T-helper 1 cell treated with Interleukin-12 subunit alpha and Interleukin-12 subunit beta and Interleukin-4 antibody, amounts not matched to agents 30 μg/mL and 1 μg/mL, for 36 hours (primary cell): ENCODE measurements around the gene IGF2BP3.
"Not testable (repeated sequence)": the region's sequence is repeated elsewhere in the genome, so short reads cannot be mapped to it uniquely, and the experiment has no call there.

Experiments
- H3K27ac Mint-ChIP-seq: one replicate; pipeline ENCODE4 v1.8.0; 2021; ENCODE audit warnings: mild to moderate bottlenecking, mixed read lengths
- H3K27me3 Mint-ChIP-seq: one replicate; pipeline ENCODE4 v1.8.0; 2021; ENCODE audit warnings: low read depth, mixed read lengths
- H3K36me3 Mint-ChIP-seq: one replicate; pipeline ENCODE4 v1.8.0; 2021; ENCODE audit warnings: low read depth, mixed read lengths
- H3K4me1 Mint-ChIP-seq: one replicate; pipeline ENCODE4 v1.8.0; 2021; ENCODE audit warnings: low read depth, mixed read lengths
- H3K4me3 Mint-ChIP-seq: one replicate; pipeline ENCODE4 v1.8.0; 2021; ENCODE audit warnings: mild to moderate bottlenecking, moderate library complexity, mixed read lengths
- H3K9me3 Mint-ChIP-seq: one replicate; pipeline ENCODE4 v1.8.0; 2021; ENCODE audit warnings: mixed read lengths

IGF2BP3 gene

GRCh38 chr7:23470330-23471105 is at the start of gene IGF2BP3:
Gene IGF2BP3, minus strand, starts transcription at chr7:23470491. Its CDS starts 381 bp downstream, at chr7:23470110.
- H3K4me3 Mint-ChIP-seq = peak within 1 kb of the TSS; percentile 92
- peak within 1 kb of the TSS; percentile 86 for H3K27ac Mint-ChIP-seq
- no peaks in the 10 kb centered on the region for H3K9me3 Mint-ChIP-seq
- H3K27me3 Mint-ChIP-seq = peaks cover 72% of the 10 kb centered on the region
- peaks cover 39% of the 10 kb centered on the region for H3K4me1 Mint-ChIP-seq
- H3K36me3 Mint-ChIP-seq = peaks cover 5% of the 10 kb centered on the region

DNA sequence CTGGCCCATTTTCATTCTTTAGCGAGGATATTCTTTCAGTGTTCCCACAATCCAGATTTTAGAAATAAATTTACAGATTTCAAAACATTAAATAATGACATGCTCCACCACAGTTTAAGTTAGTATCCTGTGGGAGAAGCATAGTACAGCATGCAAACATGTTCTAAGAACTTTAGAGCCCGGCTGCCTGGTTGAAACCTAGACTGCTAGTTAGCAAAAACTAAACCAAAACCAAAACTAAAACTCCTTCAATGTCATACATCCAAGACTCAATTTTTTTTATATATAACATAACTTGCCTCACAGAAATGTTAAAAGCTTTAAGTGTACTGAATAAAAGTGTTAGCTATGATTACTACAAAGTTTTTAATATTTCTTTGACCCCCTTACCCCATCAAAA is 44.5 kb upstream of the IGF2BP3 start:
- Mint-ChIP-seq H3K27ac (peak overlapping the region; percentile 83), H3K4me1 (peaks cover 13% of the 10 kb centered on the region), H3K36me3 (peaks cover 60% of the 10 kb centered on the region), H3K9me3 (peaks cover 5% of the 10 kb centered on the region), H3K27me3 (no peaks in the 10 kb centered on the region), H3K4me3 (no peak overlapping the region)

DNA sequence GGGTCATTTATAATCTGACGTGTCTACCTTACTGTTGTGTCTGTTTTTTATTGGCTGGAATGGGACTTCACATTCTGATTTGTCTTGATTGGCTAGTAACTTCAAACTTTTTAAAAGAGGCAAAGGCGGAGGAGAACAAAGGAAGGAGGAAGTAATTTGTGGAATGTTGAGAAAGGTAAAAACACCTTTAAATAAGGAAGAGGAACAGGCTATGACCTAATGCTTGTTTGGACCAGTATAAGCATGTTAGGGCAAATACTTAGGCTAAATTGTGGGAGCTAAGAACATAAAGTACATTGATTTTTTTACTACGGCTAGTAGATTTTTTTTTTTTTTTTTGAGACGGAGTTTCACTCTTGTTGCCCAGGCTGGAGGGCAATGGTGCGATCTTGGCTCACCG is 43.5 kb upstream of the IGF2BP3 start:
- not testable (repeated sequence) for H3K9me3 Mint-ChIP-seq, H3K4me3 Mint-ChIP-seq, H3K27ac Mint-ChIP-seq, H3K27me3 Mint-ChIP-seq
- H3K4me1 Mint-ChIP-seq = peaks cover 17% of the 10 kb centered on the region
- peaks cover 59% of the 10 kb centered on the region for H3K36me3 Mint-ChIP-seq

DNA sequence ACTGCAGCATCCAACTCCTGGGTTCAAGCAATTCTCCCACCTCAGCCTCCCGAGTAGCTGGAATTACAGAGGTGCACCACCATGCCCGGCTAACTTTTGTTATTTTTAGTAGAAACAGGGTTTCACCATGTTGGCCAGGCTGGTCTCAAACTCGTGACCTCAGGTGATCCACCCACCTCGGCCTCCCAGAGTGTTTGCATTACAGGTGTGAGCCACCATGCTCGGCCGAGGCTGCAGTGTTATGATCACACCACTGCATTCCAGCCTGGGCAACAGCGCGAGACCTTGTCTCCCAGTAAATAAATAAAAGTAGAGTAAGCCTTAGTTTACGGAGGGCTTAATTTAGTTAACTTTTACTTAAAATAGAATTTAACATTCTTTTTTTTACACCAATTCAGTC is 23.7 kb upstream of the IGF2BP3 start:
- H3K27ac Mint-ChIP-seq = no peak overlapping the region
- no peaks in the 10 kb centered on the region for H3K27me3 Mint-ChIP-seq
- H3K36me3 Mint-ChIP-seq = peaks cover 6% of the 10 kb centered on the region
- H3K4me3 Mint-ChIP-seq = no peak overlapping the region
- H3K9me3 Mint-ChIP-seq = no peaks in the 10 kb centered on the region
- H3K4me1 Mint-ChIP-seq = peaks cover 2% of the 10 kb centered on the region

DNA sequence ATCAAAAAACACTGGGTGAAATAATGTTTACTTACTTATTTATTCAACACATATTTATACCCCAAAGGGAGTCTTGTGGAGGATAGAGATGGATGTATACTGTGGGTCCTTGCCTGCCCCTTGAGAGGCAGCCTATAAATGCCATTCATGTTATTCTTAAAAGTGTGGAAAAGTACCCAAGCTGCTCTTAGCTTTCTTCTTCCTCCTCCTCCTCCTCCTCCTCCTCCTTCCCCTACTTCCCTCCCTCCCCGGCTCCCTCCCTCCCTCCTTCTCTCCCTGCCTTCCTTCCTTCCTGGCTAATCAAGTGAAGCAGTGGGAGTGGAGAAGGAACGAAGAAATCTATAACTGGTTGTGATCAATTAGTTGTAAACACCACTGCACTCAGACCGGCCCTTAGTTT is 21.2 kb upstream of the IGF2BP3 start:
- H3K27ac Mint-ChIP-seq = peak overlapping the region; percentile 15
- H3K36me3 Mint-ChIP-seq = no peaks in the 10 kb centered on the region
- H3K4me1 Mint-ChIP-seq = peaks cover 2% of the 10 kb centered on the region
- no peaks in the 10 kb centered on the region for H3K27me3 Mint-ChIP-seq
- H3K9me3 Mint-ChIP-seq = no peaks in the 10 kb centered on the region
- H3K4me3 Mint-ChIP-seq = no peak overlapping the region

GRCh38 chr7:23490357-23491135 is 20.3 kb upstream of the IGF2BP3 start:
- no peaks in the 10 kb centered on the region for H3K9me3 Mint-ChIP-seq
- H3K27me3 Mint-ChIP-seq = no peaks in the 10 kb centered on the region
- peak overlapping the region; percentile 88 for H3K27ac Mint-ChIP-seq

GRCh38 chr7:23488714-23489113 is 18.4 kb upstream of the IGF2BP3 start:
- not testable (repeated sequence) for H3K27me3 Mint-ChIP-seq, H3K36me3 Mint-ChIP-seq, H3K4me3 Mint-ChIP-seq, H3K27ac Mint-ChIP-seq, H3K4me1 Mint-ChIP-seq, H3K9me3 Mint-ChIP-seq

More at GRCh38 chr7:23490357-23491135, 20.3 kb upstream of the IGF2BP3 start:
- Mint-ChIP-seq H3K4me1 (peaks cover 2% of the 10 kb centered on the region), H3K4me3 (peak overlapping the region; percentile 79), H3K36me3 (no peaks in the 10 kb centered on the region)

GRCh38 chr7:23487670-23488069 is 17.4 kb upstream of the IGF2BP3 start:
- no peak overlapping the region for H3K4me3 Mint-ChIP-seq
- no peaks in the 10 kb centered on the region for H3K36me3 Mint-ChIP-seq

GRCh38 chr7:23486002-23486773 is 15.9 kb upstream of the IGF2BP3 start:
- Mint-ChIP-seq H3K4me3 (no peak overlapping the region), H3K4me1 (peaks cover 2% of the 10 kb centered on the region), H3K36me3 (no peaks in the 10 kb centered on the region), H3K27me3 (peaks cover 9% of the 10 kb centered on the region), H3K27ac (no peak overlapping the region), H3K9me3 (no peaks in the 10 kb centered on the region)

More at GRCh38 chr7:23487670-23488069, 17.4 kb upstream of the IGF2BP3 start:
- Mint-ChIP-seq H3K9me3 (no peaks in the 10 kb centered on the region), H3K27ac (no peak overlapping the region), H3K4me1 (peaks cover 2% of the 10 kb centered on the region), H3K27me3 (no peaks in the 10 kb centered on the region)

- Mint-ChIP-seq H3K27ac (no peak overlapping the region), H3K4me1 (no peaks in the 10 kb centered on the region), H3K27me3 (peaks cover 28% of the 10 kb centered on the region), H3K9me3 (no peaks in the 10 kb centered on the region), H3K4me3 (no peak overlapping the region), H3K36me3 (no peaks in the 10 kb centered on the region)
These were observed 12.4 kb upstream of the IGF2BP3 start for GRCh38 chr7:23482686-23483085.

DNA sequence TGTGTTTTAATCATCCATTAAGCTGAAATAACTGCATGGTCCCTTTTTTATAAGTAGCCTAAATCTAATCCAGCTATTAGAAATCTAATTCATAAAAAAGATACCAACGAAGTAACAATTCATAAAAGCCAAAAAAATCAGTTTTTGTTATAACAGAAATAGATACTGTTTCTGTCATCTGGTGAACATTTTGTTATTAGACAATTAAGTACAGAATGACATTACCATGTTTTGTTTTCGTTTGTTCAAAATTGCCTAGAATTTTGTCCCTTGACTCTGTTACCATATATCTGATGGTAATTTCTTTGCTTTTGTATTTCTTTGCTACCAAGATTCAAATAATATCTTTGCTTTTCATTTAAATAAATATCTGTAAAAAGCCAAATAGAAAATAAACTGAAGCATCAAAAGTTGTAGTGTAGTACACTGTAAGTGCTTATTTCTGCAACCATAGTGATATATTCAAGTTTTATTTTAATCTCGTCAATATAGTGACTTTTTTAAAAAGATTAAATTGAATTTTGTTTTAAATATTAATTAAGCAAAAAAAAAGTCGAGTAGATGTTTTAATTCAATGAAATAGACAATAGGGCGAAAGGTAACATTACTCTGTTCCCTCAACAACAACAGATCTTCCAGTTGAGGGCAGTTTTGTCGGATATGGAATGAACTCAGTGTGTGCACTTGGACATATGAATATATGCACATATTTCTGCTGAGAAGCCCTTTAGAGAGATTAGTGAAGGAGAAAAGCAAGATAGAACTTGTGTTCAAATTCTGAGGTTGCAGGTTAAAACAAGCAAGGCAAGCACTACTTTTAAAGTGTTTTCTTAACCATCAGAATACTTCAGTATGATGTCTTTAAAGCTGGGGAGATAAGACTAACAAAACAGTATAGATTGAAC is 7.9 kb upstream of the IGF2BP3 start:
- no peak overlapping the region for H3K27ac Mint-ChIP-seq
- no peak overlapping the region for H3K4me3 Mint-ChIP-seq
- peaks cover 10% of the 10 kb centered on the region for H3K4me1 Mint-ChIP-seq
- no peaks in the 10 kb centered on the region for H3K36me3 Mint-ChIP-seq
- no peaks in the 10 kb centered on the region for H3K9me3 Mint-ChIP-seq
- peaks cover 61% of the 10 kb centered on the region for H3K27me3 Mint-ChIP-seq

DNA sequence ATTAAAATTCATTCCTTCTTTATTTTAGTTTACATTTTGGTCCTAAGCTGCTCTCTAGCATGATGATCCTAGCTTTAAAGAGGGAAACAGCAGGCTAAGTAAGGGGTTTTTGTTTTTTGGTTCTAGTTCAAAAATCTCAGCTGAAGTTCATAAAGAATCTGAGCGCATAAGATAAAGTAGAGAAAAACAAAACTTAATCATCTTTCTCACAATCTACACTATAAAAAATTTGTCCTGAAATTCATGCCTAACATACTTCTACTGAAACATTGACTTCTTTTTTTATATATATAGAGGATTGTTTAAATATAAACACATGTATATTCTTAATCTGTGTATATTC is 6.8 kb upstream of the IGF2BP3 start:
- peaks cover 1% of the 10 kb centered on the region for H3K36me3 Mint-ChIP-seq
- H3K4me3 Mint-ChIP-seq = no peak overlapping the region
- no peak overlapping the region for H3K27ac Mint-ChIP-seq
- no peaks in the 10 kb centered on the region for H3K9me3 Mint-ChIP-seq
- peaks cover 66% of the 10 kb centered on the region for H3K27me3 Mint-ChIP-seq
- peaks cover 12% of the 10 kb centered on the region for H3K4me1 Mint-ChIP-seq

DNA sequence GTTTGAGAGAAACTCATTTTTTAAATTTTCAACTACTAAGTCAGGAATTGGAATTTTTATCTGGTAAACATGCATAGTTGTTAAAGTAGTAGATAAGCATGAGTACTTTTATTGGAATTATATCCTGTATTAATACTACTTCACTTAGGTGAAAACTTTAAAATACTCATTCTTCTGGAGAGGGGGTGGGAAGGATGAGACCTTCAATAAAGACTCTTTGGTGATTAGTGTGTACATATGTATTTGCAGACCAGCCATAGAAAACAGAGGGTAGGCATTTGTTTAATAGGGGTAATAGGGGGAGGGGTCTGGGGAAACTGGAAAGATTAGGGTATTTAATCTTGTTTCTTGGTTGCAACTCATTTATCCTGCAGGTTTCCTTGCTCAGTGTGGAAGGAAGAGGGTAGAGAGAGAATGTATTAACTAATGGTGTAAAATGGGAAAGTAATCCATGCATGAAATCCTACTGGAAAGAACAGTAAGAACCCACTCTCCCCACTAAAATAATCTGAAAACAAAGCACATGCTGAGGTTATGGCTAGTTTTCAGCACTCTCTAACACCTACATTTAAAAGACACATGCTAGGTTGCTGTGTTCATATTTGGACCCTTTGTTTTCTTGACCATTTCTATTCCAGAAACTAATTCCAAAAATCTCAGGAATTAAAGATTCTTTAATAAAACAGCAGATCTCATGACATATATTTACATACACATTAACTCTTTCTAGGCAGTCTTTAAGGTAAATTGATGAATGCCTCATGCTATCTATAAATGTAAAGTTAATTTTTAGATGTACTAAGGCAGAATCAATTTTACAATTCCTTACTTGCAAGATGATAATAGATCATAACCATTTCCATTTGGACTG is 6.2 kb upstream of the IGF2BP3 start:
- peaks cover 13% of the 10 kb centered on the region for H3K4me1 Mint-ChIP-seq
- no peaks in the 10 kb centered on the region for H3K9me3 Mint-ChIP-seq
- no peak overlapping the region for H3K4me3 Mint-ChIP-seq
- H3K27me3 Mint-ChIP-seq = peaks cover 69% of the 10 kb centered on the region
- H3K27ac Mint-ChIP-seq = no peak overlapping the region
- H3K36me3 Mint-ChIP-seq = peaks cover 3% of the 10 kb centered on the region
